GM23248 (cell line): Measurements from ENCODE around the gene ABCG1.

Experiments used
- EZH2 ChIP-seq: fragments of 200-600 bp; sonication (generic); IDR thresholded peaks from 2 replicates; pipeline ENCODE4 v1.6.1; 2018; ENCODE audit warnings: antibody characterized with exemption, mild to moderate bottlenecking; ENCODE audit not compliant: insufficient read depth, poor library complexity, severe bottlenecking
- EZH2phosphoT487 ChIP-seq: fragments of 200-600 bp; sonication (generic); IDR thresholded peaks from 2 replicates; pipeline ENCODE4 v1.6.1; 2018; ENCODE audit warnings: antibody characterized with exemption, moderate library complexity, mild to moderate bottlenecking, low read depth; ENCODE audit not compliant: insufficient read depth

- no peak for TF ChIP-seq EZH2phosphoT487
- TF ChIP-seq EZH2 = no peak
Measured at GRCh38 chr21:42253466-42253865, 34.5 kb downstream of the ABCG1 start.
